Measurements from ENCODE around the gene RNF34. TPM values are rescaled to one million over a fixed set of nuclear protein-coding genes. Genes with fewer than 3 reads are reported as not detected.

RNF34 gene
- total RNA-seq, 4 donors from 2014 or later, result 46.8 to 63.2 (median 49.8) TPM

DNA sequence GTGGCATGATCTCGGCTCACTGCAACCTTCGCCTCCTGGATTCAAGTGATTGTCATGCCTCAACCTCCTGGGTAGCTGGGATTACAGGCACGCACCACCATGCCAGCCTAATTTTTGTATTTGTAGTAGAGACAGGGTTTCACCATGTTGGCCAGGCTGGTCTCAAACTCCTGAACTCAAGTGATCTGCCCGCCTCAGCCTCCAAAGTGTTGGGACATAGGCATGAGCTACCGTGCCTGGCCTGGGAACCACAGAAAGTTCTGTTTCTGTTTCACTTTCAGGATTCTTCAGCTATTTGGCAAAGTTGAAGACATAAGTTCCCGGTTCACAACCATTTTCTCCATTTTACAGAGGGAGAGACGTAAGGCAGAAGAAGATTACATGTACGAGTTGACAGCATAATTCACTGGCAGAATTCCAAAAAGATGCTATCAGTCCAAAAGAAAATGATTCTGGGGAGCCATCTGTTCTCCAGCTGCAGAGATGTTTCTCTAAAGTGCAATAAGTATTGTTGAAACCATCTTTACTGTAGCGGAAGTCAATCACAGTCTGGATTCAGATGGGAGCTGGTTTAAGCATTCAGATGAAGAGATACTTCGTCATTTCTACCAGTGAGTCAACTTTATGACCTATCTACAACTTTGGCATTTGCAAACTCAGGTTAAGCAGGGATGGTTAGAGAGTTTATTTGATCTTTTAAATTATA is 8.1 kb upstream of the RNF34 start:
- WGBS, 2 donors (ENCODE audit: low coverage in 1 of 2), result 50 to 60% methylated on average over 2 to 10 of the region's 10 CpGs
- Histone ChIP-seq H3K27me3 (no peaks in the 10 kb centered on the region), H3K36me3 (no peaks in the 10 kb centered on the region), H3K4me3 (peak overlapping the region in 1 of 4 donors; percentile 29), H3K9me3 (no peaks in the 10 kb centered on the region), H3K4me1 (peaks cover 0 to 6% (median 0%) of the 10 kb centered on the region in 4 donors), H3K27ac (peak overlapping the region; percentile 4 to 50 (median 19))
- intact Hi-C loops (cut with DNase I; ENCODE audit: low total_unique reads), result loop anchor here (1.0 kb wide), 1 partner anchor 21 kb away; no protein-coding TSS in a partner anchor
- DNase-seq, result peak; percentile 38
- TF ChIP-seq POLR2A (IDR thresholded peaks at IDR 0.05) (no peak), EP300 (IDR thresholded peaks at IDR 0.05; ENCODE audit: low read depth) (no peak), CTCF (IDR thresholded peaks at IDR 0.05) (no peak), POLR2AphosphoS5 (IDR thresholded peaks at IDR 0.05) (no peak)
- in situ Hi-C loops (cut with MboI; ENCODE audit: low pct_ligation_motif_present in 1 of 4, low pct_unique_long_range_greater_than_20kb in 1 of 4, low sequenced_read_pairs in 3 of 4), result no loop called here

- TF ChIP-seq POLR2AphosphoS5 (IDR thresholded peaks at IDR 0.05), result no peak
- no peak for DNase-seq
- Histone ChIP-seq H3K36me3 (no peaks in the 10 kb centered on the region), H3K4me1 (peaks cover 0 to 6% (median 0%) of the 10 kb centered on the region in 4 donors), H3K27ac (peak overlapping the region in 3 of 4 donors; percentile 4 to 50 (median 27)), H3K9me3 (no peaks in the 10 kb centered on the region), H3K27me3 (no peaks in the 10 kb centered on the region), H3K4me3 (no peak overlapping the region)
- 85 to 89% methylated on average over 3 of the region's 3 CpGs for WGBS, 2 donors (ENCODE audit: low coverage in 1 of 2)
- intact Hi-C loops (cut with DNase I; ENCODE audit: low total_unique reads), result no loop called here
- in situ Hi-C loops (cut with MboI; ENCODE audit: low pct_ligation_motif_present in 1 of 4, low pct_unique_long_range_greater_than_20kb in 1 of 4, low sequenced_read_pairs in 3 of 4), result no loop called here
Measured at GRCh38 chr12:121392325-121392716, 7.6 kb upstream of the RNF34 start.

DNA sequence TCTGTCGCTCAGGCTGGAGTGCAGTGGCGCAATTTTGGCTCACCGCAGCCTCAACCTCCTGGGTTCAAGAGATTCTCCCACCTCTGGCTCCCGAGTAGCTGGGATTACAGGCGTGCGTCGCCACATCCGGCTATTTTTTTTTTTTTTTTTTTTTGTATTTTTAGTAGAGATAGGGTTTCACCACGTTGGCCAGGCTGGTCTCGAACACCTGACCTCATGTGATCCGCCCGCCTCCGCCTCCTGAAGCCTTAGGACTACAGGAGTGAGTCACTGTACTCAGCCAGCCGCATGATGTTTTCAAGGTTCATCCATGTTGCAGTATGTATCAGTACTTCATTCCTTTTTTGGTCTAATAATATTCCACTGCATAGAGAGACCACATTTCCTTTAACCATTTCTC is 2.4 kb upstream of the RNF34 start:
- H3K4me3 ChIP-seq, result no peak overlapping the region
- peaks cover 8 to 28% (median 20%) of the 10 kb centered on the region in 4 donors for H3K4me1 ChIP-seq
- TF ChIP-seq POLR2A (IDR thresholded peaks at IDR 0.05), result no peak
- TF ChIP-seq EP300 (IDR thresholded peaks at IDR 0.05; ENCODE audit: low read depth), result no peak
- no peak for TF ChIP-seq POLR2AphosphoS5 (IDR thresholded peaks at IDR 0.05)
- no peak for TF ChIP-seq CTCF (IDR thresholded peaks at IDR 0.05)
- H3K9me3 ChIP-seq, result no peaks in the 10 kb centered on the region
- no peak overlapping the region for H3K27ac ChIP-seq
- 96 to 97% methylated on average over 11 to 14 of the region's 14 CpGs for WGBS, 2 donors (ENCODE audit: low coverage in 1 of 2)
- in situ Hi-C loops (cut with MboI; ENCODE audit: low pct_ligation_motif_present in 1 of 4, low pct_unique_long_range_greater_than_20kb in 1 of 4, low sequenced_read_pairs in 3 of 4), result no loop called here
- no peak for DNase-seq
- intact Hi-C loops (cut with DNase I; ENCODE audit: low total_unique reads), result no loop called here
- no peaks in the 10 kb centered on the region for H3K36me3 ChIP-seq
- H3K27me3 ChIP-seq, result no peaks in the 10 kb centered on the region

DNA sequence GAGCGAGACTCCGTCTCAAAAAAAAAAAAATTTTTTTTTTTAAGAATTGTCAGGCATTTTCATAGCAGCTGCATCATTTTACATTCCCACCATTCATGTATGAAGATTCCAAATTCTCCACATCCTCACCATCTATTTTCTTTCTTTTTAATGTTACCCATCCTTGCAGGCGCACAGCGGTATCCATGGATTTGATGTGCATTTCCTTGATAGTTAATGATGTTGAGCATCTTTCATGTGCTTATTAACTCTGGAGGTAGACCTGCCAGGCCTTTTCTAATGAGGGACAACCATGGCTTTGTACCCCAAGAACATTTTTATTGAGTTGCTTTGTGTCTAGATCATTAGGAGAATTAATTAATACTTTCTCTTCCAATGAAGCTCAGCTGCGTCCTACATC is 1.6 kb upstream of the RNF34 start:
- peaks cover 8 to 31% (median 20%) of the 10 kb centered on the region in 4 donors for H3K4me1 ChIP-seq
- WGBS, 2 donors (ENCODE audit: low coverage in 1 of 2), result 91 to 96% methylated on average over 1 to 5 of the region's 5 CpGs
- in situ Hi-C loops (cut with MboI; ENCODE audit: low pct_ligation_motif_present in 1 of 4, low pct_unique_long_range_greater_than_20kb in 1 of 4, low sequenced_read_pairs in 3 of 4), result no loop called here

More for the DNA sequence above, 1.6 kb upstream of the RNF34 start:
- Histone ChIP-seq H3K36me3 (no peaks in the 10 kb centered on the region), H3K27ac (no peak overlapping the region), H3K9me3 (no peaks in the 10 kb centered on the region), H3K4me3 (no peak overlapping the region), H3K27me3 (no peaks in the 10 kb centered on the region)
- TF ChIP-seq POLR2A (IDR thresholded peaks at IDR 0.05), result no peak
- TF ChIP-seq EP300 (IDR thresholded peaks at IDR 0.05; ENCODE audit: low read depth), result no peak
- no peak for TF ChIP-seq CTCF (IDR thresholded peaks at IDR 0.05)
- TF ChIP-seq POLR2AphosphoS5 (IDR thresholded peaks at IDR 0.05), result no peak
- DNase-seq, result no peak
- intact Hi-C loops (cut with DNase I; ENCODE audit: low total_unique reads), result no loop called here
